Measurements from ENCODE around the gene SOX14. TPM values are rescaled to one million over a fixed set of nuclear protein-coding genes. Genes with fewer than 3 reads are reported as not detected.

The SOX14 gene
- total RNA-seq, 1 donor from 2014 or later = not detected

DNA sequence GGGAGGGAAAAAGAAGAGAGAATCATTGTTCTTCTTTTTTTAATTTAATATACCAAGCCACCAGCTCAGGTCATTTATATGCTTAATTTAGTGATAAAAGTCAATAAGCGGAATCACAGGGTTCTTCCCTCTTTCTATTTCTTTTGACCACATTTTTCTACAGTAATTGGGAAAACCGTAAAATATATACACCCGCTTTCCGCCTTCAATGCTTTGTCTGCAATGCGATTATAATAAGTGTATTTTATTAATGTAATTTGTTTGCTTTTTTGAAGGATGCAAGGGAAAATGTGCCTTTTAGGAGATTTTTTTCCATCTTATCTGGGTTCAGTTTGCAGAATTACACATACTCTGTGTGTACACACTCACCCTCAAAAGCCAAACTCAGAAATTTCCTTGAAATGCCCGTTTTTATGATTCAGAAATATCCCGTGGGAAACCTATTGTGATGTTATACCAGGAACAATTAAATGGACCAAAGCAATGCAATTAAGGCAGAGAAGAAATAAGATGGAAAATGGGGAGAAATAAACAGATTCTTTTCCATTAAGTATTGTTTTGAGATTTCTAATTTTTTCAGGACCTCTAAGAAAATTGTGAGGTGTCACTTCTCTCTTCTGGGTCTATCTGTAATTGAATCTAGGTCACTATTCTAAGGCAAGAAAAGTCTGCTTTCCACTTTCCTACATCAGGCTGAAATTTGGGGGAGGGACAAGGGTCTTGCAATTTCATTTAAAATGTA lies 8.3 kb downstream of the SOX14 start:
- intact Hi-C loops (cut with micrococcal nuclease) = loop anchor here (5.0 kb wide), 1 partner anchor 1175 kb away; the partner anchor contains the start of genes FOXL2 and FOXL2NB
- Mint-ChIP-seq H3K36me3 (ENCODE audit: low read depth) (no peaks in the 10 kb centered on the region), H3K4me1 (peaks cover 3% of the 10 kb centered on the region), H3K9me3 (peaks cover 4% of the 10 kb centered on the region), H3K4me3 (no peak overlapping the region), H3K27me3 (peaks cover 75% of the 10 kb centered on the region), H3K27ac (no peak overlapping the region)
- DNase-seq = no peak

- no peak overlapping the region for H3K4me3 Mint-ChIP-seq
- no peak for DNase-seq
- H3K9me3 Mint-ChIP-seq = no peaks in the 10 kb centered on the region
- H3K36me3 Mint-ChIP-seq (ENCODE audit: low read depth) = no peaks in the 10 kb centered on the region
- H3K27ac Mint-ChIP-seq = no peak overlapping the region
- H3K27me3 Mint-ChIP-seq = peaks cover 27% of the 10 kb centered on the region
- intact Hi-C loops (cut with micrococcal nuclease) = no loop called here
- H3K4me1 Mint-ChIP-seq = no peaks in the 10 kb centered on the region
These were observed 14.8 kb downstream of the SOX14 start for GRCh38 chr3:137778941-137779340.

DNA sequence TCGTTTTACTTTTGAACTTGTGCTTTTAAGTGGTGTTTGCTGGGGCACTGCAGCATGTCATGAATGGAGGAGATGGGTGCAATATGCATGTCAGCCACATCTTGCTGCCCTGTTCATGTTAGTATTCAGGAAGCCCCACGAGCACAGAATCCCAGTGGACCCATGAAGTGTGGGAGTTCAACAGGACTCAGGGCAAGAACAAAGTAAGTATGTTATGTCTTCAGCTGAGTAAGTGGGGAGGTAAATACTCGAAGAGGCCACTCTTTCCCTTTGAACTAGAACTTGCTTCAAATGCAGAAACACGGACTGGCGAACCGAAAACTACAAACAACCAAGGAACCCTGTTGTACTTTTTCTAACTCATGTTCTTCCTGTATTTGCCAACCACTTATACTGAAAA lies 23.4 kb downstream of the SOX14 start:
- DNase-seq = no peak
- H3K9me3 Mint-ChIP-seq = no peaks in the 10 kb centered on the region
- no peaks in the 10 kb centered on the region for H3K4me1 Mint-ChIP-seq
- H3K4me3 Mint-ChIP-seq = no peak overlapping the region
- no peaks in the 10 kb centered on the region for H3K36me3 Mint-ChIP-seq (ENCODE audit: low read depth)
- no peak overlapping the region for H3K27ac Mint-ChIP-seq
- intact Hi-C loops (cut with micrococcal nuclease) = no loop called here
- H3K27me3 Mint-ChIP-seq = peaks cover 3% of the 10 kb centered on the region

DNA sequence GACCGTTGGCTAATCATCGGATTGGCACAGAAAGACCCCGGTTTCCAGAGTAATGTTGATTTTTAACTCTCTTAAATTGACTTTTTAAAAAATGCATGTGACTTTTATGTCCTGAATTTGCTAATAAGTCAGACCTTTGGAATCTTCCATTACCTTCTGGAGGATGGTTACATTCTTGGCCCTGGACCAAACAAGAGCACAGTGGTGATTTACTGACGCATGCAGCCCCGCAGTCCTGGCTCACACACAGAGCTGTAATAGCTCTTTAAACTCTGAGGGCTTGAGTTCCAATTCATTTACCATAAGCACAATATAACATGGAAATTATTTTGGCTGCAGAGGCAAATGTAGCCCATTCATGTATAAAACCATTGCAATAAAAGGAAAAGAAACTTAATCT lies 25.1 kb downstream of the SOX14 start:
- peaks cover 8% of the 10 kb centered on the region for H3K27me3 Mint-ChIP-seq
- no peak overlapping the region for H3K4me3 Mint-ChIP-seq
- no peaks in the 10 kb centered on the region for H3K9me3 Mint-ChIP-seq
- no peaks in the 10 kb centered on the region for H3K36me3 Mint-ChIP-seq (ENCODE audit: low read depth)
- DNase-seq = no peak
- intact Hi-C loops (cut with micrococcal nuclease) = no loop called here
- H3K27ac Mint-ChIP-seq = no peak overlapping the region
- H3K4me1 Mint-ChIP-seq = no peaks in the 10 kb centered on the region

GRCh38 chr3:137792626-137793271 lies 28.6 kb downstream of the SOX14 start:
- Mint-ChIP-seq H3K27ac (no peak overlapping the region), H3K4me3 (no peak overlapping the region), H3K36me3 (ENCODE audit: low read depth) (no peaks in the 10 kb centered on the region), H3K4me1 (no peaks in the 10 kb centered on the region), H3K9me3 (no peaks in the 10 kb centered on the region), H3K27me3 (peaks cover 4% of the 10 kb centered on the region)
- DNase-seq = no peak
- intact Hi-C loops (cut with micrococcal nuclease) = no loop called here

DNA sequence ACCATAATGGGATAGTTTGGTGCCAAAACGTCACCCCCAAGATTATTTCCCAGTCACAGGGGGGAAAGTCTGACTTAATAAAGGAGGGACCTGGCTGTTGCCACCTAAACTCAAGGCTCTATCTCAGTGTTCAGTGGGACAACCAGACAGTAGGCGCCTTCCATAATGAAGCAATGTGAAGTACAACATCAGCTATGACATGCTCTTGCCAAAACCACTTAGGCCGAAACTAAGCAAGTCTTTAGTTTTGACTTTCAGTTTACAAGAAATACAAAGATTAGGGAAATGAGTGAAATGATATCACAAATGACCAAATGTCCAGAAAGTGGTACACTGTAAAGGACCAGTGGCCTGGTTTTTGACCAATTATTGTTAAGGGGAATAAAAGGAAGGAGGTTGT lies 32.9 kb downstream of the SOX14 start:
- Mint-ChIP-seq H3K27ac (no peak overlapping the region), H3K4me3 (no peak overlapping the region), H3K27me3 (peaks cover 8% of the 10 kb centered on the region), H3K36me3 (ENCODE audit: low read depth) (no peaks in the 10 kb centered on the region), H3K4me1 (no peaks in the 10 kb centered on the region), H3K9me3 (peaks cover 11% of the 10 kb centered on the region)
- DNase-seq = no peak
- intact Hi-C loops (cut with micrococcal nuclease) = no loop called here

- intact Hi-C loops (cut with micrococcal nuclease) = no loop called here
These were observed 39.1 kb downstream of the SOX14 start for GRCh38 chr3:137803215-137803614.

DNA sequence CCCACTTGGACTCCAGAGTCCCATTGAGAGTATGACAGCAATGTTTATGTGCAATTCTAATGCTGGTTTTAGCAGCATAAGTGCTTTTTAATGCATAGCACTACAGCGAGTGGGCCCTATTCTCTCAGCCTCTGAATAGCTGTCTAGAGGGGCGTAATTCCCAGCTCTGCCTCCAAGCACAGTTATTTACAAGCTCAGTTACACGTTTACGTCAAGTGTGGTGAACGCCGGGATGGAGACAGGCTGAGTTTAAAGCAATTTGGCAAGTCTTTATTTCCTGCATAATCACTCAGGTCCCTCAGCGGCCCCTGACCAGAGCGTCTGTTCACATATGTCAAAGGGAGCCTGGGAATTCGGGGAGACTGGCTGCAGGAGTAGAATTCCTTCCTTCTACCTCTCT lies 43.9 kb downstream of the SOX14 start:
- no peak for DNase-seq
- Mint-ChIP-seq H3K4me1 (no peaks in the 10 kb centered on the region), H3K27ac (no peak overlapping the region), H3K27me3 (no peaks in the 10 kb centered on the region), H3K9me3 (no peaks in the 10 kb centered on the region), H3K4me3 (no peak overlapping the region), H3K36me3 (ENCODE audit: low read depth) (no peaks in the 10 kb centered on the region)
- intact Hi-C loops (cut with micrococcal nuclease) = no loop called here

More at GRCh38 chr3:137803215-137803614, 39.1 kb downstream of the SOX14 start:
- no peaks in the 10 kb centered on the region for H3K36me3 Mint-ChIP-seq (ENCODE audit: low read depth)
- H3K4me3 Mint-ChIP-seq = no peak overlapping the region
- H3K27ac Mint-ChIP-seq = no peak overlapping the region
- DNase-seq = no peak
- peaks cover 11% of the 10 kb centered on the region for H3K9me3 Mint-ChIP-seq
- peaks cover 4% of the 10 kb centered on the region for H3K27me3 Mint-ChIP-seq
- no peaks in the 10 kb centered on the region for H3K4me1 Mint-ChIP-seq

DNA sequence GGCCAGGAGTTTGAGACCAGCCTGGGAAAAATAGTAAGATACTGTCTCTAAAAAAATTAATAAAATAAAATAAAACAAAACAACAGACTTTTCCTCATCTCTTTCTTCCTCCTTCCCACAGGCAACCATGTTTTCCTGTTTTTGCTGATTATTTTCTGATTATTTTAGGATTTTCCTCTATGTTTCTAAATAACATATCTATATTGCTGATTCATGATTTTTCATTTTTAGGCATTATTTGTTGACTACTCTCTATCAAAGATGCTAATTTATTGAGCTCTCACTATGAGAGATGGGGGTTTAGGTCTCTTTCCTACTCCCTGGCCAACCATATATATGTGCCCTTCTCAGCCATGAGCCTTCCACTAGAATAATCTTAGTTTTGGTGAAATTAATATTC lies 45.4 kb downstream of the SOX14 start:
- Mint-ChIP-seq H3K27ac (no peak overlapping the region), H3K4me1 (no peaks in the 10 kb centered on the region), H3K36me3 (ENCODE audit: low read depth) (no peaks in the 10 kb centered on the region), H3K27me3 (no peaks in the 10 kb centered on the region), H3K4me3 (no peak overlapping the region), H3K9me3 (no peaks in the 10 kb centered on the region)
- no peak for DNase-seq
- intact Hi-C loops (cut with micrococcal nuclease) = no loop called here

- Mint-ChIP-seq H3K9me3 (no peaks in the 10 kb centered on the region), H3K4me1 (no peaks in the 10 kb centered on the region), H3K4me3 (no peak overlapping the region), H3K27ac (no peak overlapping the region), H3K27me3 (no peaks in the 10 kb centered on the region), H3K36me3 (ENCODE audit: low read depth) (no peaks in the 10 kb centered on the region)
- no peak for DNase-seq
- intact Hi-C loops (cut with micrococcal nuclease) = no loop called here
These were observed 47.9 kb downstream of the SOX14 start for GRCh38 chr3:137812023-137812422.

- no peaks in the 10 kb centered on the region for H3K4me1 Mint-ChIP-seq
- no peak overlapping the region for H3K4me3 Mint-ChIP-seq
- no peak overlapping the region for H3K27ac Mint-ChIP-seq
- no peaks in the 10 kb centered on the region for H3K36me3 Mint-ChIP-seq (ENCODE audit: low read depth)
- H3K27me3 Mint-ChIP-seq = no peaks in the 10 kb centered on the region
- intact Hi-C loops (cut with micrococcal nuclease) = no loop called here
- H3K9me3 Mint-ChIP-seq = no peaks in the 10 kb centered on the region
- no peak for DNase-seq
These were observed 51.1 kb downstream of the SOX14 start for GRCh38 chr3:137815251-137815650.

Other genes starting within 250 kb of the SOX14 start
- not detected in 2 replicates for gene CLDN18, start 245.8 kb downstream of the SOX14 start, total RNA-seq

Measured in activated CD4-positive, alpha-beta T cell treated with anti-CD3 and anti-CD28 coated beads, Interleukin-2, amount 10 ng/mL, durations not matched to agents 24 days and 14 days (primary cell).